Glutamatergic neuron (in vitro differentiated cells): ENCODE results near the gene SV2B. TPM values are rescaled to one million over a fixed set of nuclear protein-coding genes. Genes with fewer than 3 reads are reported as not detected.

ENCODE experiments used
- DNase-seq: peaks from one replicate; pipeline ENCODE4 v3.0.0; 2022
- H3K27ac Mint-ChIP-seq: one replicate; pipeline ENCODE4 v1.8.0; 2020; ENCODE audit warnings: mild to moderate bottlenecking, mixed read lengths, inconsistent platforms; ENCODE audit not compliant: unreplicated experiment
- H3K27me3 Mint-ChIP-seq: one replicate; pipeline ENCODE4 v1.8.0; 2020; ENCODE audit warnings: mild to moderate bottlenecking, moderate library complexity, mixed read lengths, inconsistent platforms; ENCODE audit not compliant: unreplicated experiment
- H3K36me3 Mint-ChIP-seq: one replicate; pipeline ENCODE4 v1.8.0; 2020; ENCODE audit warnings: mild to moderate bottlenecking, mixed read lengths, inconsistent platforms; ENCODE audit not compliant: unreplicated experiment
- H3K4me1 Mint-ChIP-seq: one replicate; pipeline ENCODE4 v1.8.0; 2020; ENCODE audit warnings: mild to moderate bottlenecking, low read depth, mixed read lengths, inconsistent platforms; ENCODE audit not compliant: unreplicated experiment
- H3K4me3 Mint-ChIP-seq: one replicate; pipeline ENCODE4 v1.8.0; 2020; ENCODE audit warnings: mild to moderate bottlenecking, mixed read lengths, inconsistent platforms; ENCODE audit not compliant: unreplicated experiment
- H3K9me3 Mint-ChIP-seq: one replicate; pipeline ENCODE4 v1.8.0; 2020; ENCODE audit warnings: mild to moderate bottlenecking, moderate library complexity, mixed read lengths, inconsistent platforms; ENCODE audit not compliant: unreplicated experiment
- CTCF ChIP-seq: fragments of 200-600 bp; sonication (generic); IDR thresholded peaks from one replicate; pipeline ENCODE4 v1.5.0; 2021; ENCODE audit not compliant: partially characterized antibody, unreplicated experiment
- total RNA-seq: library from RNA; stranded (reverse); fragmentation: NEBNext Ultra II Directional; extraction: Animal tissue kit (Norgen Biotek cat#: 25700); gene quantifications from one replicate; pipeline ENCODE4 v1.2.1, GENCODE V29; 2021; ENCODE audit not compliant: unreplicated experiment

The SV2B gene
- total RNA-seq, 1 donor from 2014 or later: 7.1 TPM

DNA sequence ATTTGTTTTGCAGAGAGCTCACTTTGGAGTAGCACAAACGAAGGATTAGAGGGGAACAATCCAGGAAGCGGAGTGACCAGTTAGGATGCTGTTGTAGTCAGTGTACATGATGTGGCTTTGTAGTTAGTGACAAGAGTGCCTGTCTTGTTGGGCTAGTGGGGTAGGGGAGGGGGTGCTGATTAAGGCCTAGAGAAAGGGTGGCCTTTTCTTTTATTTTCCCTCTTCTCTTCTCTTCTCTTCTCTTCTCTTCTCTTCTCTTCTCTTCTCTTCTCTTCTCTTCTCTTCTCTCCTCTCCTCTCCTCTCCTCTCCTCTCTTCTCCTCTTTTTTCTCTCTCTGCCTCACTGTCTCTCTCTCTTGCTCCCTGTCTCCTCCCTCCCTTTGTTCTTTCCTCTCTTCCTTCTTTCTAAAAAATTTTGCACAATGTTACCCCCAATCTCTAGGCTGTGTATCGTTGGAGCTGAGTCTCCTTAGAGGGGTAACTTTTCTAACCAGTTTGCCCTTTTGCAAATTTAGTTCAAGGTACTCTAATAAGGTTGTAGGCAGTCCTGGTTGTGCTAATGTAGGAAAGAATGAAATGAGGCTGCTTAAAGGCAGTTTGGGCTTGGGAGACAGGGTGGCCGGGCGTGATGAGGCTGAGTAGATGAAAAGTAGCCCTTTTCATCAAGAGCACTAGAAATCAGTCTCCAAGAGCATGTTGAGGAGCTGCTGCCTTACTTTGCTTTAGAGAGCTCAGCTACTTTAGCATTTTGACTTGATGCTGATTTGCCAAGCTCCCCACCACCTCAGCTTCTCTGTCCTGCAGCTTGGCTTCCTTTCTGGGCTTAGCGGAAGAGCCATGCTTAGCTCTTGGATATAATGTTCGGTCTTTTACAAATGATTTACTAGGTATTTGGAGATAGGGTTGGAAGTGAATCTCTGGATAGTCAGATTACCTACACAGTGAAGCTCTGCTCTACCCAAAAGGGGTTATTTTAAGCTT, 58.6 kb downstream of the SV2B start:
- no peak for DNase-seq
- Mint-ChIP-seq H3K27me3 (no peaks in the 10 kb centered on the region), H3K9me3 (no peaks in the 10 kb centered on the region)

GRCh38 chr15:91165850-91166249, 65.8 kb downstream of the SV2B start:
- no peak overlapping the region for H3K4me3 Mint-ChIP-seq
- peaks cover 2% of the 10 kb centered on the region for H3K27me3 Mint-ChIP-seq
- TF ChIP-seq CTCF: no peak
- peaks cover 13% of the 10 kb centered on the region for H3K36me3 Mint-ChIP-seq
- peaks cover 9% of the 10 kb centered on the region for H3K9me3 Mint-ChIP-seq
- no peak for DNase-seq
- H3K4me1 Mint-ChIP-seq: no peaks in the 10 kb centered on the region
- H3K27ac Mint-ChIP-seq: no peak overlapping the region

More for the DNA sequence above, 58.6 kb downstream of the SV2B start:
- Mint-ChIP-seq H3K4me3 (no peak overlapping the region), H3K36me3 (no peaks in the 10 kb centered on the region), H3K4me1 (peaks cover 7% of the 10 kb centered on the region), H3K27ac (no peak overlapping the region)
- TF ChIP-seq CTCF: no peak

DNA sequence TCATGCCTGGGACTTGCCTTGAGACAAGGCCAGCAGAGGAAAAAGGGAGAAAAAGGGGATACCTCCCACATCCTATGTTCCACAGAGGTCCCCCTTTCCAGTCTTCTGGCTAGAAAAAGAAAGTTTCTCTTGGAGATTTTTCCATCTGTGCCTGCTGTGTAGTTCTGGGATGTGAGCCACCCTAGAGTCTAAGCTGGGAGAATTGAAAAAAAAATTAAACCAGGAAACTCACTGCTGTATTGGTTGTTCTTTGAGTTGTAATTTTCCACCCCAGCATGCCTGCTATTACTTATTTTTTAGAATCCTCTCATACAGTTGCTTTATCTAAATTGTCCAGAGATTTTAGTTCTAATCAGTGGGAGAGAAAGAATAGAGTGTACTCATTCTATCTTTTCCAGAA, 68.4 kb downstream of the SV2B start:
- no peaks in the 10 kb centered on the region for H3K4me1 Mint-ChIP-seq
- peaks cover 13% of the 10 kb centered on the region for H3K36me3 Mint-ChIP-seq
- H3K4me3 Mint-ChIP-seq: no peak overlapping the region
- peaks cover 2% of the 10 kb centered on the region for H3K27me3 Mint-ChIP-seq
- DNase-seq: no peak
- H3K9me3 Mint-ChIP-seq: peaks cover 12% of the 10 kb centered on the region
- H3K27ac Mint-ChIP-seq: no peak overlapping the region
- TF ChIP-seq CTCF: no peak

DNA sequence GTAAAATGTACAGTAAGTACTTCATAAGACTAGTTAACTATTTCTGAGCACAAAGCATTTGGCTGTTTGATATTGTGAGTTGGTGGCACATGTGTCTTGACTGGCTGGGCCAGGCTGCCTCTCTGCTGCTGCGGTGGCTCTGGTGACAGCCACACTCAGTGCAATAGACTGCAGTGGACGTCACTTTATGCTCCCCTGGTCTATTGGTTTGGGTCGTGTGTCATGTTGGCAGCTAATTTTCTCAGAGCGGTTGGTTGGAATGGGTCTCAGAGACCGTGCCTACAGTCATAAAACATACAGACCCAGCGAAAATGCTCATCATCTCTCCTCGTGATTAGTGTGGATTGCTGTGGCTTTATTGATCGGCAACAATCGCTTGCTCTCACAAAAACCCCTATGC, 71.3 kb downstream of the SV2B start:
- Mint-ChIP-seq H3K9me3 (peaks cover 7% of the 10 kb centered on the region), H3K4me1 (no peaks in the 10 kb centered on the region), H3K27me3 (peaks cover 2% of the 10 kb centered on the region), H3K27ac (no peak overlapping the region), H3K4me3 (no peak overlapping the region), H3K36me3 (peaks cover 5% of the 10 kb centered on the region)
- TF ChIP-seq CTCF: no peak
- DNase-seq: no peak

DNA sequence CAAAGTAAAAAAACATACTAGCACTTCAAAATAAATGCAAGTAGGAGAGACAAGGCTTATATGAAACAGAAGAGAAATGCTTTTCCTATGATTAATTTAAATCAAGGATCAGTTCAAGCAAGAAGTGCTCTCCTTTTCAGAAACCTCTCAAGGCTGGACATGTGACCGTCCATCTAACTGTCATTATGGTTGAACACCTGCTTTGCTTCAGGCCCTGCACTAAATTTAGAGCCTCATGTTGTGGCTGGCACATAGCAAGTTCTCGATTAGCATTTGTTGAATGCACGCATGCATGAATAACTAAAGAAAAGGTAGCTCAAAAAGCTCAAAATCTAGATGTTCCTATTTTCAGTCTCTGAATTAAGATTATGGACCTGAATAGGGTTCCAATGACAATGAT, 82.0 kb downstream of the SV2B start:
- H3K27me3 Mint-ChIP-seq: no peaks in the 10 kb centered on the region
- no peak for DNase-seq
- H3K4me3 Mint-ChIP-seq: no peak overlapping the region
- no peak overlapping the region for H3K27ac Mint-ChIP-seq
- H3K36me3 Mint-ChIP-seq: no peaks in the 10 kb centered on the region
- no peak for TF ChIP-seq CTCF
- peaks cover 24% of the 10 kb centered on the region for H3K4me1 Mint-ChIP-seq
- H3K9me3 Mint-ChIP-seq: no peaks in the 10 kb centered on the region
